Activated T-helper 1 cell treated with anti-CD3 and anti-CD28 coated beads, Interleukin-12 subunit alpha, Interleukin-12 subunit beta, Interleukin-2, Interleukin-4 antibody, amounts not matched to agents 30 ng/mL and 10 ng/mL and 1 ng/mL, durations not matched to agents 14 hours and 24 hours and 36 hours (primary cell): ENCODE data around the gene CECR2. TPM values are rescaled to one million over a fixed set of nuclear protein-coding genes. Genes with fewer than 3 reads are reported as not detected.

Source experiments
- DNase-seq: peaks from one replicate; pipeline ENCODE4 v3.0.0; 2021; ENCODE audit warnings: low spot score
- H3K27ac Mint-ChIP-seq: one replicate; pipeline ENCODE4 v1.8.0; 2021; ENCODE audit warnings: mild to moderate bottlenecking, mixed read lengths
- H3K27me3 Mint-ChIP-seq: one replicate; pipeline ENCODE4 v1.8.0; 2022; ENCODE audit warnings: mild to moderate bottlenecking, moderate library complexity, mixed read lengths; ENCODE audit not compliant: insufficient read depth
- H3K36me3 Mint-ChIP-seq: one replicate; pipeline ENCODE4 v1.8.0; 2021; ENCODE audit warnings: low read depth, mixed read lengths
- H3K4me1 Mint-ChIP-seq: one replicate; pipeline ENCODE4 v1.8.0; 2021; ENCODE audit warnings: low read depth, mixed read lengths
- H3K4me3 Mint-ChIP-seq: one replicate; pipeline ENCODE4 v1.8.0; 2021; ENCODE audit warnings: mild to moderate bottlenecking, moderate library complexity, mixed read lengths
- H3K9me3 Mint-ChIP-seq: one replicate; pipeline ENCODE4 v1.8.0; 2021; ENCODE audit warnings: mixed read lengths
- intact Hi-C: fragments of 100-400 bp; cut with micrococcal nuclease; formaldehyde crosslinking; loops from one replicate; pipeline ENCODE4 v1.15.1; 2024
- total RNA-seq: library from RNA; stranded (reverse); gene quantifications from 2 replicates; pipeline ENCODE4 v1.2.3, GENCODE V29; 2022

Gene CECR2
- total RNA-seq, 1 donor from 2014 or later: 0.18 TPM

- Mint-ChIP-seq H3K4me3 (no peak overlapping the region), H3K27ac (no peak overlapping the region), H3K9me3 (no peaks in the 10 kb centered on the region), H3K36me3 (no peaks in the 10 kb centered on the region), H3K4me1 (no peaks in the 10 kb centered on the region), H3K27me3 (peaks cover 5% of the 10 kb centered on the region)
- intact Hi-C loops: no loop called here
- DNase-seq: no peak
Observed at GRCh38 chr22:17580441-17581031, 211.3 kb downstream of the CECR2 start.

- no peak for DNase-seq
- H3K9me3 Mint-ChIP-seq: no peaks in the 10 kb centered on the region
- H3K36me3 Mint-ChIP-seq: no peaks in the 10 kb centered on the region
- no peak overlapping the region for H3K4me3 Mint-ChIP-seq
- intact Hi-C loops: no loop called here
- H3K27ac Mint-ChIP-seq: no peak overlapping the region
- peaks cover 5% of the 10 kb centered on the region for H3K27me3 Mint-ChIP-seq
- H3K4me1 Mint-ChIP-seq: no peaks in the 10 kb centered on the region
Observed at GRCh38 chr22:17581056-17581455, 211.8 kb downstream of the CECR2 start.

- no peaks in the 10 kb centered on the region for H3K9me3 Mint-ChIP-seq
- no peaks in the 10 kb centered on the region for H3K36me3 Mint-ChIP-seq
- no peak for DNase-seq
- H3K27me3 Mint-ChIP-seq: peaks cover 5% of the 10 kb centered on the region
- no peaks in the 10 kb centered on the region for H3K4me1 Mint-ChIP-seq
- H3K4me3 Mint-ChIP-seq: no peak overlapping the region
- H3K27ac Mint-ChIP-seq: no peak overlapping the region
- intact Hi-C loops: no loop called here
Observed at GRCh38 chr22:17581631-17582030, 212.4 kb downstream of the CECR2 start.

GRCh38 chr22:17583151-17583550 lies 213.9 kb downstream of the CECR2 start:
- Mint-ChIP-seq H3K27ac (no peak overlapping the region), H3K4me1 (no peaks in the 10 kb centered on the region), H3K4me3 (no peak overlapping the region), H3K9me3 (no peaks in the 10 kb centered on the region), H3K36me3 (no peaks in the 10 kb centered on the region), H3K27me3 (peaks cover 5% of the 10 kb centered on the region)
- intact Hi-C loops: no loop called here
- no peak for DNase-seq

GRCh38 chr22:17586831-17587440 lies 217.7 kb downstream of the CECR2 start:
- intact Hi-C loops: no loop called here
- Mint-ChIP-seq H3K9me3 (no peaks in the 10 kb centered on the region), H3K36me3 (peaks cover 11% of the 10 kb centered on the region), H3K4me3 (no peak overlapping the region), H3K4me1 (no peaks in the 10 kb centered on the region), H3K27ac (no peak overlapping the region), H3K27me3 (no peaks in the 10 kb centered on the region)
- no peak for DNase-seq

- H3K4me1 Mint-ChIP-seq: no peaks in the 10 kb centered on the region
- no peaks in the 10 kb centered on the region for H3K27me3 Mint-ChIP-seq
- intact Hi-C loops: no loop called here
- H3K4me3 Mint-ChIP-seq: no peak overlapping the region
- no peak for DNase-seq
- H3K27ac Mint-ChIP-seq: no peak overlapping the region
- H3K9me3 Mint-ChIP-seq: no peaks in the 10 kb centered on the region
- peaks cover 18% of the 10 kb centered on the region for H3K36me3 Mint-ChIP-seq
Observed at GRCh38 chr22:17587629-17588028, 218.4 kb downstream of the CECR2 start.

GRCh38 chr22:17588606-17589005 lies 219.3 kb downstream of the CECR2 start:
- no peak for DNase-seq
- peaks cover 18% of the 10 kb centered on the region for H3K36me3 Mint-ChIP-seq
- no peaks in the 10 kb centered on the region for H3K9me3 Mint-ChIP-seq
- no peaks in the 10 kb centered on the region for H3K4me1 Mint-ChIP-seq
- no peak overlapping the region for H3K27ac Mint-ChIP-seq
- H3K27me3 Mint-ChIP-seq: no peaks in the 10 kb centered on the region
- H3K4me3 Mint-ChIP-seq: no peak overlapping the region
- intact Hi-C loops: no loop called here

- H3K4me1 Mint-ChIP-seq: no peaks in the 10 kb centered on the region
- no peaks in the 10 kb centered on the region for H3K9me3 Mint-ChIP-seq
- peak overlapping the region; percentile 29 for H3K27ac Mint-ChIP-seq
- DNase-seq: no peak
- H3K4me3 Mint-ChIP-seq: no peak overlapping the region
- no peaks in the 10 kb centered on the region for H3K27me3 Mint-ChIP-seq
- peaks cover 26% of the 10 kb centered on the region for H3K36me3 Mint-ChIP-seq
- intact Hi-C loops: no loop called here
Observed at GRCh38 chr22:17589810-17590375, 220.6 kb downstream of the CECR2 start.

- Mint-ChIP-seq H3K9me3 (no peaks in the 10 kb centered on the region), H3K36me3 (peaks cover 29% of the 10 kb centered on the region), H3K27ac (no peak overlapping the region), H3K4me3 (no peak overlapping the region), H3K4me1 (no peaks in the 10 kb centered on the region), H3K27me3 (no peaks in the 10 kb centered on the region)
- intact Hi-C loops: no loop called here
- DNase-seq: no peak
Observed at GRCh38 chr22:17590586-17590985, 221.3 kb downstream of the CECR2 start.

- H3K36me3 Mint-ChIP-seq: peaks cover 39% of the 10 kb centered on the region
- H3K4me3 Mint-ChIP-seq: no peak overlapping the region
- intact Hi-C loops: no loop called here
- no peaks in the 10 kb centered on the region for H3K4me1 Mint-ChIP-seq
- no peak overlapping the region for H3K27ac Mint-ChIP-seq
- no peaks in the 10 kb centered on the region for H3K9me3 Mint-ChIP-seq
- no peaks in the 10 kb centered on the region for H3K27me3 Mint-ChIP-seq
- DNase-seq: no peak
Observed at GRCh38 chr22:17592201-17592600, 222.9 kb downstream of the CECR2 start.

- H3K36me3 Mint-ChIP-seq: peaks cover 50% of the 10 kb centered on the region
- DNase-seq: no peak
- intact Hi-C loops: no loop called here
- no peaks in the 10 kb centered on the region for H3K27me3 Mint-ChIP-seq
- H3K4me3 Mint-ChIP-seq: no peak overlapping the region
- no peak overlapping the region for H3K27ac Mint-ChIP-seq
- H3K4me1 Mint-ChIP-seq: no peaks in the 10 kb centered on the region
- no peaks in the 10 kb centered on the region for H3K9me3 Mint-ChIP-seq
Observed at GRCh38 chr22:17596226-17596625, 227.0 kb downstream of the CECR2 start.

- Mint-ChIP-seq H3K4me1 (no peaks in the 10 kb centered on the region), H3K27me3 (no peaks in the 10 kb centered on the region), H3K9me3 (no peaks in the 10 kb centered on the region), H3K36me3 (peaks cover 44% of the 10 kb centered on the region), H3K4me3 (no peak overlapping the region), H3K27ac (no peak overlapping the region)
- DNase-seq: no peak
- intact Hi-C loops: no loop called here
Observed at GRCh38 chr22:17597217-17597616, 228.0 kb downstream of the CECR2 start.

- Mint-ChIP-seq H3K27ac (no peak overlapping the region), H3K9me3 (no peaks in the 10 kb centered on the region), H3K36me3 (peaks cover 40% of the 10 kb centered on the region), H3K4me3 (no peak overlapping the region), H3K4me1 (no peaks in the 10 kb centered on the region), H3K27me3 (no peaks in the 10 kb centered on the region)
- intact Hi-C loops: no loop called here
- DNase-seq: no peak
Observed at GRCh38 chr22:17598318-17598717, 229.1 kb downstream of the CECR2 start.
